Smooth muscle cell (in vitro differentiated cells): Measurements from ENCODE around the gene MEGF8. TPM values are rescaled to one million over a fixed set of nuclear protein-coding genes. Genes with fewer than 3 reads are reported as not detected.

Experiments
- DNase-seq: peaks from one replicate; lab custom pipeline; 2025; ENCODE audit not compliant: unreplicated experiment; lab: John Stamatoyannopoulos, UW
- H2AFZ ChIP-seq: fragments of 200-600 bp; sonication (generic); 2 replicates; pipeline ENCODE4 v1.6.0; 2016; ENCODE audit warnings: antibody characterized with exemption, low read depth, mild to moderate bottlenecking
- H3F3A ChIP-seq: fragments of 200-600 bp; sonication (generic); 2 replicates; pipeline ENCODE4 v1.6.0; 2017; ENCODE audit warnings: antibody characterized with exemption, low read depth
- H3K27ac ChIP-seq: fragments of 200-600 bp; sonication (generic); 2 replicates; pipeline ENCODE4 v1.5.1; 2016; ENCODE audit warnings: low read depth, mild to moderate bottlenecking
- H3K27me3 ChIP-seq: fragments of 200-600 bp; sonication (generic); 2 replicates; pipeline ENCODE4 v1.6.1; 2016; ENCODE audit warnings: low read depth, mild to moderate bottlenecking
- H3K36me3 ChIP-seq: fragments of 200-600 bp; sonication (generic); 2 replicates; pipeline ENCODE4 v1.5.1; 2016; ENCODE audit warnings: low read depth
- H3K4me1 ChIP-seq: fragments of 200-600 bp; sonication (generic); 2 replicates; pipeline ENCODE4 v1.5.1; 2016; ENCODE audit warnings: low read depth
- H3K4me2 ChIP-seq: fragments of 200-600 bp; sonication (generic); 2 replicates; pipeline ENCODE4 v1.6.0; 2016; ENCODE audit warnings: mild to moderate bottlenecking
- H3K4me3 ChIP-seq: fragments of 200-600 bp; sonication (generic); 2 replicates; pipeline ENCODE4 v1.5.1; 2016; ENCODE audit warnings: mild to moderate bottlenecking
- H3K79me2 ChIP-seq: fragments of 200-600 bp; sonication (generic); 2 replicates; pipeline ENCODE4 v1.6.0; 2016; ENCODE audit warnings: low read depth, mild to moderate bottlenecking
- H3K9ac ChIP-seq: fragments of 200-600 bp; sonication (generic); 2 replicates; pipeline ENCODE4 v1.6.0; 2016; ENCODE audit warnings: low read depth
- H3K9me3 ChIP-seq: fragments of 200-600 bp; sonication (generic); replicated peaks from 2 replicates; pipeline ENCODE4 v1.5.1; 2016; ENCODE audit warnings: low read depth
- H4K20me1 ChIP-seq: fragments of 200-600 bp; sonication (generic); 2 replicates; pipeline ENCODE4 v1.6.0; 2016; ENCODE audit warnings: low read depth
- CTCF ChIP-seq: fragments of 200-600 bp; sonication (generic); IDR thresholded peaks from 2 replicates; pipeline ENCODE4 v1.5.1; 2017; ENCODE audit warnings: borderline replicate concordance, mild to moderate bottlenecking, antibody characterized with exemption; ENCODE audit not compliant: insufficient read depth, poor library complexity, severe bottlenecking
- WGBS: methylation state at CpG from one replicate; pipeline ENCODE4 v1.1.7; 2016; ENCODE audit warnings: low lambda C conversion rate; 5-methylcytosine and 5-hydroxymethylcytosine counted together
- polyA plus RNA-seq: library from polyadenylated mRNA; unstranded; fragments of >200 nt; fragmentation: Nextera tagmentation; extraction: Ambion mirVana; gene quantifications from 2 replicates; pipeline ENCODE4 v1.2.1, GENCODE V29; 2016
- total RNA-seq: library from RNA; depleted of rRNA; stranded (reverse); fragments of >200 nt; gene quantifications from 2 replicates; pipeline ENCODE4 v1.2.3, GENCODE V29; 2014

The MEGF8 gene
- total and polyA plus RNA-seq, 2 experiments from 2014 or later: 8.2 to 16.4 TPM

- DNase-seq: no peak
- no peaks in the 10 kb centered on the region for H3K4me1 ChIP-seq
- no peaks in the 10 kb centered on the region for H3K79me2 ChIP-seq
- TF ChIP-seq CTCF: no peak
- H3K9ac ChIP-seq: no peak overlapping the region
- H3K4me3 ChIP-seq: no peak overlapping the region
- no peak overlapping the region for H3K4me2 ChIP-seq
- no peaks in the 10 kb centered on the region for H4K20me1 ChIP-seq
- H3K27ac ChIP-seq: no peak overlapping the region
- H2AFZ ChIP-seq: no peak overlapping the region
- no peaks in the 10 kb centered on the region for H3K36me3 ChIP-seq
- H3K27me3 ChIP-seq: no peaks in the 10 kb centered on the region
- WGBS: 92% methylated on average over 6 of the region's 6 CpGs
- no peaks in the 10 kb centered on the region for H3F3A ChIP-seq
- no peaks in the 10 kb centered on the region for H3K9me3 ChIP-seq
Observed at GRCh38 chr19:42409477-42409876, 84.0 kb downstream of the MEGF8 start.

GRCh38 chr19:42410371-42410770 is 84.9 kb downstream of the MEGF8 start:
- no peak overlapping the region for H3K9ac ChIP-seq
- H3K27ac ChIP-seq: no peak overlapping the region
- no peaks in the 10 kb centered on the region for H3K4me1 ChIP-seq
- no peak overlapping the region for H3K4me2 ChIP-seq
- DNase-seq: no peak
- no peak for TF ChIP-seq CTCF
- 91% methylated on average over 27 of the region's 30 CpGs for WGBS
- H3F3A ChIP-seq: no peaks in the 10 kb centered on the region
- no peaks in the 10 kb centered on the region for H3K27me3 ChIP-seq
- H3K9me3 ChIP-seq: no peaks in the 10 kb centered on the region
- no peaks in the 10 kb centered on the region for H4K20me1 ChIP-seq
- no peak overlapping the region for H2AFZ ChIP-seq
- H3K79me2 ChIP-seq: no peaks in the 10 kb centered on the region
- H3K36me3 ChIP-seq: no peaks in the 10 kb centered on the region
- no peak overlapping the region for H3K4me3 ChIP-seq

GRCh38 chr19:42411581-42412178 is 86.2 kb downstream of the MEGF8 start:
- WGBS: 94% methylated on average over 8 of the region's 8 CpGs
- Histone ChIP-seq H3K36me3 (no peaks in the 10 kb centered on the region), H2AFZ (no peak overlapping the region), H3K27ac (no peak overlapping the region), H3K9me3 (no peaks in the 10 kb centered on the region), H3K9ac (no peak overlapping the region), H3K4me1 (no peaks in the 10 kb centered on the region), H3K27me3 (no peaks in the 10 kb centered on the region), H3K4me2 (no peak overlapping the region), H3F3A (no peaks in the 10 kb centered on the region), H4K20me1 (no peaks in the 10 kb centered on the region), H3K4me3 (no peak overlapping the region), H3K79me2 (no peaks in the 10 kb centered on the region)
- DNase-seq: no peak
- no peak for TF ChIP-seq CTCF

- Histone ChIP-seq H3K36me3 (no peaks in the 10 kb centered on the region), H3K4me1 (no peaks in the 10 kb centered on the region), H4K20me1 (no peaks in the 10 kb centered on the region), H3K9me3 (no peaks in the 10 kb centered on the region), H2AFZ (no peak overlapping the region), H3K4me3 (no peak overlapping the region), H3K27ac (no peak overlapping the region), H3K27me3 (no peaks in the 10 kb centered on the region), H3K4me2 (no peak overlapping the region), H3F3A (no peaks in the 10 kb centered on the region), H3K9ac (no peak overlapping the region), H3K79me2 (no peaks in the 10 kb centered on the region)
- 71% methylated on average over 7 of the region's 7 CpGs for WGBS
- TF ChIP-seq CTCF: no peak
- DNase-seq: no peak
Observed at GRCh38 chr19:42412227-42412626, 86.8 kb downstream of the MEGF8 start.
